Glutamatergic neuron (in vitro differentiated cells): ENCODE data around the gene MSX2. TPM values are rescaled to one million over a fixed set of nuclear protein-coding genes. Genes with fewer than 3 reads are reported as not detected.

ENCODE experiments used
- DNase-seq: peaks from one replicate; pipeline ENCODE4 v3.0.0; 2022
- H3K27ac Mint-ChIP-seq: one replicate; pipeline ENCODE4 v1.8.0; 2020; ENCODE audit warnings: mild to moderate bottlenecking, mixed read lengths, inconsistent platforms; ENCODE audit not compliant: unreplicated experiment
- H3K27me3 Mint-ChIP-seq: one replicate; pipeline ENCODE4 v1.8.0; 2020; ENCODE audit warnings: mild to moderate bottlenecking, moderate library complexity, mixed read lengths, inconsistent platforms; ENCODE audit not compliant: unreplicated experiment
- H3K36me3 Mint-ChIP-seq: one replicate; pipeline ENCODE4 v1.8.0; 2020; ENCODE audit warnings: mild to moderate bottlenecking, mixed read lengths, inconsistent platforms; ENCODE audit not compliant: unreplicated experiment
- H3K4me1 Mint-ChIP-seq: one replicate; pipeline ENCODE4 v1.8.0; 2020; ENCODE audit warnings: mild to moderate bottlenecking, low read depth, mixed read lengths, inconsistent platforms; ENCODE audit not compliant: unreplicated experiment
- H3K4me3 Mint-ChIP-seq: one replicate; pipeline ENCODE4 v1.8.0; 2020; ENCODE audit warnings: mild to moderate bottlenecking, mixed read lengths, inconsistent platforms; ENCODE audit not compliant: unreplicated experiment
- H3K9me3 Mint-ChIP-seq: one replicate; pipeline ENCODE4 v1.8.0; 2020; ENCODE audit warnings: mild to moderate bottlenecking, moderate library complexity, mixed read lengths, inconsistent platforms; ENCODE audit not compliant: unreplicated experiment
- long read RNA-seq: library from polyadenylated mRNA; unstranded; transcript quantifications from one replicate; pipeline ENCODE4 v2.0.0, GENCODE V29; 2020; ENCODE audit not compliant: unreplicated experiment
- total RNA-seq: library from RNA; stranded (reverse); fragmentation: NEBNext Ultra II Directional; extraction: Animal tissue kit (Norgen Biotek cat#: 25700); gene quantifications from one replicate; pipeline ENCODE4 v1.2.1, GENCODE V29; 2021; ENCODE audit not compliant: unreplicated experiment
- TF ChIP-seq, protein P1 (sequence below): fragments of 200-600 bp; sonication (generic); IDR thresholded peaks from one replicate; pipeline ENCODE4 v1.5.0; 2021; ENCODE audit not compliant: partially characterized antibody, unreplicated experiment

The MSX2 gene
- total RNA-seq = not detected
- long read RNA-seq = 0 reads

- Mint-ChIP-seq H3K9me3 (peaks cover 9% of the 10 kb centered on the region), H3K4me3 (peak within 1 kb of the TSS; percentile 86), H3K36me3 (no peaks in the 10 kb centered on the region), H3K27ac (no peak within 1 kb of the TSS), H3K27me3 (peaks cover 41% of the 10 kb centered on the region), H3K4me1 (peaks cover 23% of the 10 kb centered on the region)
- TF ChIP-seq, protein P1, sequence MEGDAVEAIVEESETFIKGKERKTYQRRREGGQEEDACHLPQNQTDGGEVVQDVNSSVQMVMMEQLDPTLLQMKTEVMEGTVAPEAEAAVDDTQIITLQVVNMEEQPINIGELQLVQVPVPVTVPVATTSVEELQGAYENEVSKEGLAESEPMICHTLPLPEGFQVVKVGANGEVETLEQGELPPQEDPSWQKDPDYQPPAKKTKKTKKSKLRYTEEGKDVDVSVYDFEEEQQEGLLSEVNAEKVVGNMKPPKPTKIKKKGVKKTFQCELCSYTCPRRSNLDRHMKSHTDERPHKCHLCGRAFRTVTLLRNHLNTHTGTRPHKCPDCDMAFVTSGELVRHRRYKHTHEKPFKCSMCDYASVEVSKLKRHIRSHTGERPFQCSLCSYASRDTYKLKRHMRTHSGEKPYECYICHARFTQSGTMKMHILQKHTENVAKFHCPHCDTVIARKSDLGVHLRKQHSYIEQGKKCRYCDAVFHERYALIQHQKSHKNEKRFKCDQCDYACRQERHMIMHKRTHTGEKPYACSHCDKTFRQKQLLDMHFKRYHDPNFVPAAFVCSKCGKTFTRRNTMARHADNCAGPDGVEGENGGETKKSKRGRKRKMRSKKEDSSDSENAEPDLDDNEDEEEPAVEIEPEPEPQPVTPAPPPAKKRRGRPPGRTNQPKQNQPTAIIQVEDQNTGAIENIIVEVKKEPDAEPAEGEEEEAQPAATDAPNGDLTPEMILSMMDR = no peak
- DNase-seq = peak; percentile 87
These were observed at the start of gene MSX2 for GRCh38 chr5:174724484-174725260. TSS of gene MSX2 (plus strand) at chr5:174724582. CDS start at chr5:174724660, 78 bp downstream.

DNA sequence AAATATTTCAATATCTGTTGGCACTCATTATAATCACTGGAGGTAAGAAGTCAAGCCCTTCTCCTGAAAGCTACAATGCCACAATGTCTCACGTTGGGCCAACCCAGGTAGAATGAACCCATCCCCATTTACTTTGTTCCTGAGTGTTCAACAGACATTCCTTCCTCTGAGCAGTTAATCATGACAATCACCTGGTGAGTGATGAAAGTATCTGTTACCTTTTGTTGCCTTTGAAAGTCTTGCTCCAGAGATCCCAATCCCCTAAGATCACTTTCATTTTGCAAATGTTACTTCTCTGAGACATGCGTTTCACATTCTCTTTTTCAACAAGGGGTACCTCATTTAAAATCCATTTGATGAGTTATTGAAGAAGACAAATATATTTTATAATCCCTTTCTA is 49.3 kb upstream of the MSX2 start:
- no peaks in the 10 kb centered on the region for H3K36me3 Mint-ChIP-seq
- no peaks in the 10 kb centered on the region for H3K4me1 Mint-ChIP-seq
- H3K27ac Mint-ChIP-seq = no peak overlapping the region
- no peak for DNase-seq
- TF ChIP-seq, protein P1 = no peak
- H3K27me3 Mint-ChIP-seq = peaks cover 1% of the 10 kb centered on the region
- no peak overlapping the region for H3K4me3 Mint-ChIP-seq
- no peaks in the 10 kb centered on the region for H3K9me3 Mint-ChIP-seq

GRCh38 chr5:174675916-174676315 is 48.5 kb upstream of the MSX2 start:
- H3K9me3 Mint-ChIP-seq = no peaks in the 10 kb centered on the region
- DNase-seq = no peak
- TF ChIP-seq, protein P1 = no peak
- H3K4me3 Mint-ChIP-seq = no peak overlapping the region
- H3K27me3 Mint-ChIP-seq = peaks cover 1% of the 10 kb centered on the region
- H3K4me1 Mint-ChIP-seq = no peaks in the 10 kb centered on the region
- no peak overlapping the region for H3K27ac Mint-ChIP-seq
- H3K36me3 Mint-ChIP-seq = no peaks in the 10 kb centered on the region

- DNase-seq = no peak
- TF ChIP-seq, protein P1 = no peak
- Mint-ChIP-seq H3K27me3 (no peaks in the 10 kb centered on the region), H3K4me3 (no peak overlapping the region), H3K36me3 (no peaks in the 10 kb centered on the region), H3K9me3 (no peaks in the 10 kb centered on the region), H3K4me1 (no peaks in the 10 kb centered on the region), H3K27ac (no peak overlapping the region)
These were observed 46.3 kb upstream of the MSX2 start for GRCh38 chr5:174678107-174678506.

GRCh38 chr5:174680901-174681565 is 43.3 kb upstream of the MSX2 start:
- no peaks in the 10 kb centered on the region for H3K36me3 Mint-ChIP-seq
- H3K27ac Mint-ChIP-seq = no peak overlapping the region
- no peaks in the 10 kb centered on the region for H3K27me3 Mint-ChIP-seq

More at GRCh38 chr5:174680901-174681565, 43.3 kb upstream of the MSX2 start:
- TF ChIP-seq, protein P1 = no peak
- Mint-ChIP-seq H3K4me1 (no peaks in the 10 kb centered on the region), H3K9me3 (no peaks in the 10 kb centered on the region), H3K4me3 (no peak overlapping the region)
- DNase-seq = no peak
